HG03565 (cell line): Measurements from ENCODE around the gene CTBP1.

Experiments used
- ATAC-seq: cut with Tn5 transposase; IDR thresholded peaks from one replicate; pipeline ENCODE4 v1.9.1; 2021; ENCODE audit warnings: mild to moderate bottlenecking, moderate library complexity; ENCODE audit not compliant: unreplicated experiment

CTBP1 gene

DNA sequence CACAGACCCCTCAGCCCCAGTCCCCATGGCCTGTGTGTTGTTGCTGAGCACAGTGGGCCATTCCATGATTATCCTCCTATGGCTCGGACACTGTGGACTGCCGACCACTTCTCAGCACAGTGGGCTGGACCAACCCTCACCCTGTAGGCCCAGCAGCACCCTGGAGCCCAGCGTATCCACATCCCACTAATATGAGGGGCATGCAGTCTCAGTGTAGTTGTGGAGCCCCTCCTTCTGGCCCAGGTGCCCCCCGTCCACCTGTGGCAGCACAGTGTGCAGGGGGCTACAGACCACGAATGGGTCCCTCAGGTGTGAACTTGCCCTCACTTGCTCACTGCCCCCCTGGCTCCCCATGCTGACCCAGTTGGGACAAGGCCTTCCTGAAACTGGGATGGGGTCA, 84.5 kb downstream of the CTBP1 start:
- no peak for ATAC-seq

DNA sequence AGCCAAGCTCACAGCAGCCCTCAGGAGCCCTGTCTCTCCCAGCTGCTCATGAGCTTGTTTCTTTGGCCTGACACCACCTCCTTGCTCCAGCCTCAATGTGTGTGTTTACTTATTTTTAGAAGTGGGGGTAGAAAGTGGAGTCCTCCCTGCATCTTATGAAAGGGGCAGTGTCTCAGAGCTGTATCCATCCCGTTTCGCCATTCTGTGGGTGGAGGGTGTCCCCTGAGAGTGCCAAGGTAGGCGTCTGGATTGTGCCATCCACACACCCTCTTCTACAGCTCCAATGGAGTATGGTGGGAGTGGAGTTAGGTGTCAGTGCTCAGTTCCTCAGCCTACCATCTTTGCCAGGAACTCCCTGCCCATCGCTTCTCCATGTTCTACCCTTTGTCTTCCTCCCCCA, 84.9 kb downstream of the CTBP1 start:
- ATAC-seq = no peak
